NCI-H146 (cell line): ENCODE measurements around the gene CDK14.

Source experiments
- DNase-seq: peaks from one replicate; lab custom pipeline; 2025; lab: John Stamatoyannopoulos, UW

CDK14 gene

GRCh38 chr7:91055219-91055618 is 459.1 kb downstream of the CDK14 start:
- DNase-seq: no peak

- no peak for DNase-seq
Measured at GRCh38 chr7:91062713-91063112, 466.6 kb downstream of the CDK14 start.

GRCh38 chr7:91064052-91064451 is 467.9 kb downstream of the CDK14 start:
- no peak for DNase-seq

DNA sequence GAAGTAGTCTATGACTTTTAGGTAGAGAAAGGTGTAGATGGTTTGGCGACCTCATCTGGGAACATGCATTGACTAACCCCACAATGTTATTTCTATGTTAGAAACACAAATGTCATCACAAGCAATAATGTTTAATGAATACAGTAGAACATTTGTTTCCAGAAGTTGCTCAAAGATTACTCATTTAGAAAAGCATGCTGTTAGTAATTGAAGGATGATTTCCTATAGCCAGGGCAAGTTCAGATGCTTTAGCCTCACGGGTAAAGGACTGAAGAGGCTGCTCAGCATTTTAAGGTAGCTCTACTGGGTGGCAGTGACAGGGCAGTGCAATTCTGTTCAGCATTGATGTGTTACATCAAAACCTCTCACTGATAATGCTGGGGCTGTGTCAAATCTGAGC is 468.8 kb downstream of the CDK14 start:
- DNase-seq: no peak

DNA sequence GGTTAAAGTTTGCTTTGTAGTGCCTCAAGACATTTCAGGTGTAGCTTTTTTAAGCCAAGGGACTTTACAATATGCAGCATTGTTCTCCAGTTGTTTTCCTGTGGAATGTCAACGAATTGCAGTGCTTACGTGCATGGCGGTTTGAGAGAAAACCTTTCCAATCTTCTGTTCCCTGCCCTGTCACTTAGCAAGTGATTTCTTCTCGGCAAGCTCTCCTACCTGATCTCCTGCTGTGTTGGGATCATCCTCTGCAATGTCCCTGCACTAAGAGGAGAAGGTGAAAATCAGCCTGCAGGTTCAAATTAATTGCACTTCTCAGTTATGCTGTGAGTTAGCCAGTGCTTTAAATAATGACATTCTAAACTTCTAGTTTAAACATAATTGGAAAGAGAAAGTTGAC is 470.5 kb downstream of the CDK14 start:
- DNase-seq: no peak

DNA sequence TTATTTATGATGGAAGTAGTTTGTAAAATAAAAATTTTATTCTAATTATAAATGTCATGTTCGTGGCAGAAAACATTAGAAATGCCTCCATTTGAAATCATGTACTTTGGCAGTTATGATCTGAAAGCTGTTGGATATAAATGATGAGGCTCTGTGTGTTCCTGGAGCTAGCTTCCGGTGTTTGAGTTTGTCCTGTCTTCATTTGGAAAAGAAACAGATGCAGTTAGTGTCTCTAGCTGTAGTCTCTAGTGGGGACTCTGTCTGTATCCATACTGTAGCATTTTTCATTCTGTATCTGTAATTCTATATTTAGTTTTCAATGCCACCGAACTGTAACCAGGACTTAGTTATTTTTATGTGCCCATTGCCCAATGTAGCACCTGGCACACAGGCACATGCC is 471.1 kb downstream of the CDK14 start:
- no peak for DNase-seq

GRCh38 chr7:91068136-91068795 is 472.1 kb downstream of the CDK14 start:
- no peak for DNase-seq

DNA sequence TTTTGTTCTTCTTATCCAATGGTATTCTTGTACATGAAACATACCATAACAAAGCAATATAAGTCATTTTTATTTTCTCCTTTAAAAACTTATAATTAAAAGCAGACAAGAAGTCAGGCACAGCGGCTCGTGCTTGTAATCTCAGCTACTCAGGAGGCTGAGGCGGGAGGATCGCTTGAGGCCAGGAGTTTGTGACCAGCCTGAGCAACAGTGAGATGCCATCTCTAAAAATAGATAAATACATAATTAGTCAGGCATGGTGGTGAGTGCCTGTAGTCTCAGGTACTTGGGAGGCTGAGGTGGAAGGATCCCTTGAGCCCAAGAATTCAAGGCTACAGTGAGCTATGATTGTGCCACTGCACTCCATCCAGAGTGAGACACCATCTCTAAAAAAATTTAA is 473.0 kb downstream of the CDK14 start:
- no peak for DNase-seq

GRCh38 chr7:91079487-91079886 is 483.4 kb downstream of the CDK14 start:
- DNase-seq: no peak

DNA sequence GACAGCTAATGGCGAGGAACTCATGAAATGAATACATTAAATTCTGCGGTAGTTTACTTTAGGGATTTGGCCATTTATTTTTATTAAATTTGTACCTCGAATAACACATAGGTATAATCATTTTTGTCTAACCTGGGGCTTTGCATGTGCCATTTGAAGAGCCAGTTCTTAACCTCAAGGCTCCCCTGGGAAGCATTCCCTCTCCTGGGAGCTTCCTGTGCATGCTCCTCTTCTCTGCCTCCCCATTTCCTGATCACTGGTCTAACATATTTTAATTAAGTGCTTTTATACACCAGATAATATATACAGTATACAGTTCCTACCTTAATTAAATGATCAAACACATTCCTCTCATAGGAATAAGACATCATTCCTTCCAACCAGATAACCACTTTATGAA is 484.2 kb downstream of the CDK14 start:
- no peak for DNase-seq

DNA sequence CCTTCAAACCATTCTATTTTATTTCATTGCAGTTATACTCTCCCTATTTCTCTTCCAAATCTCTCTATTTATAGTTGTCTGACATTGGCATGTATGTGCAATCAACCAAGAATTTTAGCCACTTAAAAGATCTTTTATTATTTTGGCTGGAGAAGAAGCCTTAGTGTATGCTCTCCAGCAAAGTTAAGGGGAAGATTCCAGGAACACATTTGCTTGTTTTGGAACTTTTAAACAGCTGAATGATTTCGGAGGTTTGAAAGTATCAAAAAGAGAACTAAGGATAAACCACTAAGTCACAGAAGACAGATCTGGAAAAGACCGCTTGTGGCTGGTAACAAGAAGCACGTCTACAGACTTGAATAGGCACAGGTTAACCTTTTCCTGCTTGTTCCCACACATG is 485.9 kb downstream of the CDK14 start:
- DNase-seq: no peak

- peak; percentile 28 for DNase-seq
Measured at GRCh38 chr7:91082852-91083495, 486.9 kb downstream of the CDK14 start.

DNA sequence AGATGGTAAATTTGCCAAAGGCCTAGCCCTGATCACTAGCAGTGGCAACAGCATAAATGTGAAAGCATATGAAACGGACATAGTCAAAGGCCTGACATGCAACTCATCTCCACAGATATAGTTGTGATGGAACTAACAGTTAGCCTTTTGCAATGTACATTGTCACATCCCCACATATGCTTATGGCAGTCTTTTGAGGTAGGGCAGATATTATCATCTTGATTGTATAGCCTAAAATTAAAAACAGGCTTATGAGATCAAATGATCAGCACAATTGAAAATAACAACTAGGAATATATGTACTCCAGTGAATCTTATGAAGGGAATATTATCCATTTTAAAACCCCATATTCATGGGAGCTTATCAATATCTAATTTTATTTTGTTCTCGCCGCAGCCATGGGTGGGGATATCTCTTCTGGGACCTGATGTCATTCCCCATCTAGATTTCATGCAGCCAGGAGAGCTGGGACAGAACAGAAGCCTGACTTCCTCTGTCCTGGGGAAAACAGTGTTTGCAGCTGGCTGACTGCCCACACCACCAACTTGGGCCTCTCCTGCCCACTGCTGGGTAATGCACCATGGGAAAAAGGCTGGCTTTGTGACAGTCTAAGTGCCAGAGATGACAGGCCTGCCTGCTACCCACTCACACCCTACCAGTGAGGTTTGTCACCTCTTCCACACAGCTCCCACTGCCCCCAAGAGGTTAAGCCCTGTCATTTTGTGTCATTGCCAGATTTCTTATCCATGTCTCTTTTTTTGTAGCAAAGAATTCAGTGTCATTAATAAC is 487.9 kb downstream of the CDK14 start:
- no peak for DNase-seq

DNA sequence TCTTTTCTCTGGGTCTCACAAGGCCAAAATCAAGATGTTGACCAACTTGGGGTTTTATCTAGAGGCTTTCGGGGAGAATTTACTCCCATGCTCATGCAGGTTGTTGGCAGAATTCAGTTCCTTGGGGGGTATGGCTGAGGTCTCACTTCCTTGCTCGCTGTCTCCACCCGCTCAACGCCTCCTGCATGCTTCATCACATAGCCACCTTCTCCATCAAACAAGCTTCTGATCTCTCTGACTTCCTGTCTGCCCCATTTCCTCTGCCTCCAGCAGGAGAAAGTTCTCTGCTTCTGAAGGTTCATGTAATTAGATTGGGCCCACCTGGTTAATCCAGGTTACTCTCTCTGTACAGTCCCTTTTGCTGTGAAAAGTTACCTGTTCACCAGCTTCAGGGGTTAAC is 489.1 kb downstream of the CDK14 start:
- DNase-seq: no peak

GRCh38 chr7:91086200-91086599 is 490.1 kb downstream of the CDK14 start:
- DNase-seq: no peak

DNA sequence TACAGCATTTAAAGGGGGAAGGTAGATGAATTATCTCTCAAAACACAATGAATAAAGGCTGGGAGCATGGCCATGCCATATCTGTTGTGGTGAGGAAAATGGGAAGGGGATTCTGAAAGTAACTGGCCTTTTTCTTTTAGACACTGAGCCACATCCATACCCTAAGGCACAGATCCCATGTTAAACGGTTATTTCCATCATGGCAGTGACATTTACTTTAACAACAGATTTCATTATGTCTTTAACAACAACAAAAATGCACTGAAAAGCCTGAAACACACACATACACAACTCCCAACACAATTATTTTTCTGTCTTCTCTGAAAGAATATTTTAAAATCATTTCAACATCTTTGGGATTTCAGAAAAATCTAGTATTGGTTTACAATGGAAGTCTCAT is 492.0 kb downstream of the CDK14 start:
- no peak for DNase-seq

DNA sequence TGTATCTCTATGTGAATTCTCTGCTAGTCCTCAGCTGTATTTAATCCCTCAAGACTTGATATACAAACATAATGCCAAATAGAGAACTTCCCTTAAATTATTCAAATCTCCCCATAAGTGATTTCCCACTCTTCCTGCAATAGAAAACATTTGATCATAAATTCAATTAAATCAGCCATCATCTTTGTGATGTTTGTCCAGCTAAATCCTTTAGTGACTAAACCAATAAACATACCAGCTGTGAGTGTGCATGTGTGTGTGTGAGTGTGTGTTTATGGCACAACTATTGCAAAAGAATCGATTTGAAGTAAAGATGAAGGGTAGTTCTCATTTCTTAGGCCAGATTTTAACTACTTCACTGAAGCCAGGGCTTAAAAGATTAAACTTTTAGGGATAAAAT is 492.6 kb downstream of the CDK14 start:
- DNase-seq: no peak

DNA sequence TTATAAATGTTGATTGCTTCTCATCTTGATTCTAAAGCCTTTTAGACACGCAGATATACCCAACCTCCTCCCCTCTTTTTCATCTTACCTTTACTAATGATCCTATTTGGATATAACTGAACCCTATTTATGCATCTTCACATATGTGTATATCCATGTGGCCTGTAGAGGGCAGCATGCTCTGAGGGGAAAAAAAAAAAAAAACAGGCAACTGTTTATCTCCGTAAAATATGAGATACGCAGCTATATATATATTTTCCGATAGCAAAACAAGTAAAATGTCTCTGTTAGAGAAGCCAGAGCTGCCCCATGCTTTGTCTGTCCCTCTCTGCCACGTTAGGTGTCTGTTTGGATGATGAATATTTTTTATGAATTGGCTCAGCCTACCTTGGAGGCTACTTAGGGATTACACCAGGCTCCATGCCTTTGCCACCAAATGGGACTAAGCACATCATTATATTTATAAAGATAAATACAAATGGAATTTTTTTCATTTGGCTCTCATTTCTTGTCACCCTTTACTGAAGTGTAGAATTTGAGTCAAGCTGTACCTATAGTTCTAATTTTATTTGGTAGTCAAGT is 493.4 kb downstream of the CDK14 start:
- peak; percentile 65 for DNase-seq

GRCh38 chr7:91090684-91091083 is 494.6 kb downstream of the CDK14 start:
- no peak for DNase-seq

- no peak for DNase-seq
Measured at GRCh38 chr7:91091631-91092030, 495.5 kb downstream of the CDK14 start.

- no peak for DNase-seq
Measured at GRCh38 chr7:91093181-91093580, 497.1 kb downstream of the CDK14 start.

DNA sequence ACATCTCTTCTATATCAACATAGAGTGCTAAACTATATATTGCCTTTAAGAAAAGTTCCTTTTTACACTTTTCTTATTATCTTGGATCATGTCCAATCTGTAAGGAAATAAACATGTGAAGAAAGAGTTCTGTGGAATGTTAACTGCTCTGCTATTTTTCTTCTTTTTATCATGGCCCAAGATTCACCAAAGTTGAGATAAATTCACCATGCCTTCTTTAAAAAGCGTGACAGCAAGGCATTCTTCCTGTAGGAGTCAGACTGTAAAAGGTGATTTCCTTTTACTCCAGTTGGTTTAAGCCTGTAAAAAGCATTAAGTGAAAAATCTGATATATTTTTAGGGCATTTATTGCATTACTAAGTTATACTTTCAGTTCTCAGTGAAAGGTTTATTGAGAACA is 502.4 kb downstream of the CDK14 start:
- no peak for DNase-seq

- DNase-seq: no peak
Measured at GRCh38 chr7:91103363-91103762, 507.2 kb downstream of the CDK14 start.
